Sigmoid colon (tissue), 4 donors: ENCODE data around the gene CARMIL3.

Experiments
- EP300 ChIP-seq, 4 donors: sonication (generic); formaldehyde crosslinking; IDR thresholded peaks; one replicate each; pipeline ENCODE4 v1.6.1; 2017; ENCODE audit warnings: antibody characterized with exemption in 4 of 4
- POLR2A ChIP-seq, 2 donors: fragments of 450-650 bp; IDR thresholded peaks; one replicate each; pipeline ENCODE4 v1.6.1; 2016; ENCODE audit warnings: antibody characterized with exemption in 2 of 2, mild to moderate bottlenecking in 2 of 2, moderate library complexity in 2 of 2
- POLR2AphosphoS5 ChIP-seq, 4 donors: sonication (generic); formaldehyde crosslinking; IDR thresholded peaks; one replicate each; pipeline ENCODE4 v1.6.1; 2017; ENCODE audit warnings: antibody characterized with exemption in 4 of 4
- TF ChIP-seq, protein P1 (sequence below), 4 experiments: fragments of 450-650 bp in 3 of 4; fragments of 200-600 bp in 1 of 4; IDR thresholded peaks; one replicate each; pipeline ENCODE4 v1.5.1; 2016 to 2019; ENCODE audit warnings: antibody characterized with exemption in 4 of 4, mild to moderate bottlenecking in 3 of 4, moderate library complexity in 2 of 4

DNA sequence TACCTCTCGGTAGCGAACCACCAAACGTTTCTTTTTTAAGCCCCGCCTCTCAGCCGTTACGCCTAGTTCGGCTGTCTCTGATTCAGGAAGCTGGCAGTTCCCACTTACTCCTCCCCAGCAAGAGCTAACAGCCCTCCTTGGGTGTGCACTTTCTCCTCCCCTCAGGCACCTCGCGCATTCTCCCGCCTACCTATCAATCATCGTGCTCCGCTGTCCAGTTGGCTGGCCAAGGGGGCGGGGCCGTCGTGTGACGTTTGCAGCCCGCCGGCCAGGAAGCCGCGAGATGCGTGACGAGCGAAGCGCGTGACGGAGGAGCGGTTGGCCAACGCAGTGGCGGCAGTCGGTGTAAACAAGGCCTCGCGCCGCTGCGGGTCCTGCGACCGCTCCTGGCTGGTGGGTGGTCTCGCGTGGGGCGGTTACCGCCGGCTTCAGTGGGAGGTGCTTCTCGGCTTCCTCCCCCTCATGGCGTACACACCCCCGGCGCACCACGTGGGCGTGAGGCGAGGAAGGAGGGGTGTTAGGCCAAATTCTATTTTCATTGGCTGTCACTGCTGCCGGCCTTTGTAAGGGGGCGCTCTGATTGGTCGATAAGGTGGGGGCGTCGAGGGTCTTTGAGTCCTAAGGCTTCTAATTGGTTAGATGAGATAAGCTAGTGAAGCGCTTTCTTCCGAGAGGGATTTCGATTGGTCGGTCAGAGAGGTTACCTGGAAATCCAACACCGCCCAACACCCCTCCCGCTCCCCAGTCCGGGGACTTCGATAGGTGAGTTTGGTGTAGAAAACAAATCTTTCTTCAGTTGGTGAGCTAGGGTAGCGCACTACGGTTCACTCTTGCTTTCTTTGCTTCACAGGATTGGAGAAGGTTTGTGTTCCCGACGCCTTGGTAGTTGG lies 63.0 kb downstream of the CARMIL3 start, which contains the start of the genes DCAF11 and NRL:
- TF ChIP-seq, protein P1, sequence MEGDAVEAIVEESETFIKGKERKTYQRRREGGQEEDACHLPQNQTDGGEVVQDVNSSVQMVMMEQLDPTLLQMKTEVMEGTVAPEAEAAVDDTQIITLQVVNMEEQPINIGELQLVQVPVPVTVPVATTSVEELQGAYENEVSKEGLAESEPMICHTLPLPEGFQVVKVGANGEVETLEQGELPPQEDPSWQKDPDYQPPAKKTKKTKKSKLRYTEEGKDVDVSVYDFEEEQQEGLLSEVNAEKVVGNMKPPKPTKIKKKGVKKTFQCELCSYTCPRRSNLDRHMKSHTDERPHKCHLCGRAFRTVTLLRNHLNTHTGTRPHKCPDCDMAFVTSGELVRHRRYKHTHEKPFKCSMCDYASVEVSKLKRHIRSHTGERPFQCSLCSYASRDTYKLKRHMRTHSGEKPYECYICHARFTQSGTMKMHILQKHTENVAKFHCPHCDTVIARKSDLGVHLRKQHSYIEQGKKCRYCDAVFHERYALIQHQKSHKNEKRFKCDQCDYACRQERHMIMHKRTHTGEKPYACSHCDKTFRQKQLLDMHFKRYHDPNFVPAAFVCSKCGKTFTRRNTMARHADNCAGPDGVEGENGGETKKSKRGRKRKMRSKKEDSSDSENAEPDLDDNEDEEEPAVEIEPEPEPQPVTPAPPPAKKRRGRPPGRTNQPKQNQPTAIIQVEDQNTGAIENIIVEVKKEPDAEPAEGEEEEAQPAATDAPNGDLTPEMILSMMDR (IDR thresholded peaks at IDR 0.05): no peak
- TF ChIP-seq POLR2AphosphoS5 (IDR thresholded peaks at IDR 0.05): peak; percentile 59 to 88 (median 69)
- no peak for TF ChIP-seq POLR2A (IDR thresholded peaks at IDR 0.05)
- peak in 3 of 4 donors; percentile 81 to 90 (median 89) for TF ChIP-seq EP300 (IDR thresholded peaks at IDR 0.05)
